H1 (cell line): Measurements from ENCODE around the gene CDH1. TPM values are rescaled to one million over a fixed set of nuclear protein-coding genes. Genes with fewer than 3 reads are reported as not detected.

Experiments used
- CTCF ChIA-PET: fragments of 300-600 bp; sonication (Branson Sonifier 250); formaldehyde crosslinking; loops from one replicate; lab custom pipeline; 2021; ENCODE audit not compliant: partially characterized antibody; lab: Charles Lee
- POLR2A ChIA-PET: fragments of 300-600 bp; sonication (Branson Sonifier 250); formaldehyde crosslinking; loops from one replicate; lab custom pipeline; 2021; ENCODE audit warnings: inconsistent platforms; ENCODE audit not compliant: partially characterized antibody; lab: Charles Lee
- DNase-seq, 2 experiments: peaks; one replicate each; pipeline versions ENCODE4 v3.0.0 to v3.0.0-alpha.2; 2010 to 2022; ENCODE audit warnings: low spot score in 2 of 2, low read depth in 1 of 2, mixed read lengths in 1 of 2
- FAIRE-seq: peaks from 2 replicates; lab custom pipeline; 2011; peaks lifted over from hg19 to GRCh38; lab: Jason Lieb, UNC
- H2AFZ ChIP-seq: 2 replicates; pipeline ENCODE4 v1.8.1; 2012; ENCODE audit warnings: low read length, inconsistent platforms
- H2AK5ac ChIP-seq: 2 replicates; pipeline ENCODE4 v1.6.1; 2013; ENCODE audit warnings: low read depth, low read length
- H2BK120ac ChIP-seq: replicated peaks from 2 replicates; pipeline ENCODE3; 2013; ENCODE audit warnings: low read depth, low read length, inconsistent platforms
- H2BK12ac ChIP-seq: 2 replicates; pipeline ENCODE4 v1.6.1; 2013; ENCODE audit warnings: low read depth, low read length
- H2BK15ac ChIP-seq: 2 replicates; pipeline ENCODE4 v1.6.1; 2013; ENCODE audit warnings: low read length
- H2BK20ac ChIP-seq: 2 replicates; pipeline ENCODE4 v1.6.1; 2013; ENCODE audit warnings: low read length
- H2BK5ac ChIP-seq: 2 replicates; pipeline ENCODE4 v1.6.1; 2013; ENCODE audit warnings: low read depth, low read length
- H3K14ac ChIP-seq: 2 replicates; pipeline ENCODE4 v1.6.1; 2013; ENCODE audit warnings: inconsistent platforms; ENCODE audit not compliant: insufficient read length
- H3K18ac ChIP-seq: 2 replicates; pipeline ENCODE4 v1.6.1; 2013; ENCODE audit warnings: low read length; ENCODE audit errors: extremely low read depth
- H3K23ac ChIP-seq: 2 replicates; pipeline ENCODE4 v1.6.1; 2013; ENCODE audit warnings: inconsistent platforms; ENCODE audit not compliant: insufficient read length
- H3K23me2 ChIP-seq: 2 replicates; pipeline ENCODE4 v1.6.1; 2013; ENCODE audit warnings: low read depth, low read length
- H3K27ac ChIP-seq: 2 replicates; pipeline ENCODE4 v1.6.1; 2011; ENCODE audit warnings: low read depth, low read length, inconsistent platforms
- H3K27me3 ChIP-seq, 4 experiments: replicated peaks in 1 of 4; 1 replicate in 1 of 4; 2 replicates in 3 of 4; pipeline versions ENCODE4 v1.6.1 to v1.8.1; 2011 to 2013; ENCODE audit warnings: low read length in 3 of 4, mild to moderate bottlenecking in 3 of 4, inconsistent platforms in 2 of 4, mixed read lengths in 2 of 4, moderate library complexity in 1 of 4; ENCODE audit not compliant: control insufficient read depth in 3 of 4, insufficient read depth in 3 of 4; ENCODE audit errors: extremely low read depth in 1 of 4
- H3K36me3 ChIP-seq, 4 experiments: 2 replicates each; pipeline versions ENCODE4 v1.6.1 to v1.8.1; 2011 to 2013; ENCODE audit warnings: mild to moderate bottlenecking in 4 of 4, low read length in 3 of 4, moderate library complexity in 2 of 4, control low read depth in 1 of 4, inconsistent platforms in 1 of 4; ENCODE audit not compliant: insufficient read depth in 4 of 4, control insufficient read depth in 2 of 4
- H3K4ac ChIP-seq: replicated peaks from 2 replicates; pipeline ENCODE3; 2013; ENCODE audit warnings: low read length, low read depth, mixed read lengths, inconsistent platforms; ENCODE audit not compliant: insufficient read length
- H3K4me1 ChIP-seq, 4 experiments: replicated peaks in 1 of 4; 1 replicate in 1 of 4; 2 replicates in 3 of 4; pipeline versions ENCODE4 v1.6.1 to v1.8.1; 2011 to 2013; ENCODE audit warnings: low read length in 3 of 4, inconsistent platforms in 2 of 4, mixed read lengths in 1 of 4; ENCODE audit not compliant: insufficient read depth in 4 of 4, control insufficient read depth in 3 of 4
- H3K4me2 ChIP-seq, 2 experiments: 2 replicates each; pipeline versions ENCODE4 v1.6.1 to v1.8.1; 2011 to 2013; ENCODE audit warnings: low read depth in 2 of 2, low read length in 2 of 2, control low read depth in 1 of 2, inconsistent platforms in 1 of 2, mild to moderate bottlenecking in 1 of 2; ENCODE audit not compliant: insufficient read depth in 1 of 2
- H3K4me3 ChIP-seq, 4 experiments: fragments of 200-600, 300-600 bp in 1 of 4; sonication (generic), shearing (Covaris generic), sonication (Bioruptor Twin) in 1 of 4; 2 replicates each; pipeline versions ENCODE4 v1.5.1 to v1.8.1; 2011 to 2016; ENCODE audit warnings: low read length in 4 of 4, low read depth in 3 of 4, control low read depth in 2 of 4, inconsistent platforms in 2 of 4, mild to moderate bottlenecking in 2 of 4, mixed read lengths in 1 of 4, moderate library complexity in 1 of 4; ENCODE audit not compliant: insufficient read depth in 2 of 4; ENCODE audit errors: extremely low read depth in 1 of 4
- H3K56ac ChIP-seq: replicated peaks from 2 replicates; pipeline ENCODE3; 2013; ENCODE audit warnings: low read depth, mild to moderate bottlenecking, mixed read lengths, low read length, inconsistent platforms; ENCODE audit not compliant: insufficient read length
- H3K79me1 ChIP-seq: 2 replicates; pipeline ENCODE4 v1.6.1; 2013; ENCODE audit warnings: low read depth, low read length, control low read depth
- H3K79me2 ChIP-seq, 2 experiments: 2 replicates each; pipeline versions ENCODE4 v1.6.1 to v1.8.1; 2012 to 2013; ENCODE audit warnings: low read length in 2 of 2, mild to moderate bottlenecking in 2 of 2, inconsistent platforms in 1 of 2; ENCODE audit not compliant: insufficient read depth in 2 of 2, control insufficient read depth in 1 of 2
- H3K9ac ChIP-seq, 4 experiments: replicated peaks in 1 of 4; 1 replicate in 1 of 4; 2 replicates in 3 of 4; pipeline versions ENCODE4 v1.6.1 to v1.8.1; 2011 to 2013; ENCODE audit warnings: low read depth in 3 of 4, low read length in 3 of 4, control low read depth in 2 of 4, mild to moderate bottlenecking in 2 of 4, moderate library complexity in 2 of 4, inconsistent platforms in 1 of 4; ENCODE audit errors: extremely low read depth in 1 of 4
- H3K9me3 ChIP-seq, 2 experiments: 2 replicates each; pipeline versions ENCODE4 v1.6.1 to v1.8.1; 2012 to 2013; ENCODE audit warnings: mild to moderate bottlenecking in 2 of 2, moderate library complexity in 2 of 2, control low read depth in 1 of 2, inconsistent platforms in 1 of 2, low read depth in 1 of 2, low read length in 1 of 2, mixed read lengths in 1 of 2; ENCODE audit not compliant: insufficient read depth in 2 of 2
- H4K20me1 ChIP-seq, 2 experiments: replicated peaks in 1 of 2; 2 replicates each; pipeline versions ENCODE3 to v1.8.1; 2011 to 2013; ENCODE audit warnings: inconsistent platforms in 2 of 2, low read length in 2 of 2, mild to moderate bottlenecking in 1 of 2; ENCODE audit not compliant: insufficient read depth in 2 of 2, control insufficient read depth in 1 of 2
- H4K5ac ChIP-seq: 2 replicates; pipeline ENCODE4 v1.6.1; 2013; ENCODE audit warnings: low read length, low read depth, mixed read lengths, inconsistent platforms; ENCODE audit not compliant: insufficient read length
- H4K8ac ChIP-seq: 2 replicates; pipeline ENCODE4 v1.8.0; 2013; ENCODE audit warnings: mild to moderate bottlenecking, moderate library complexity, low read length, inconsistent platforms; ENCODE audit not compliant: insufficient read depth; ENCODE audit errors: extremely low read depth
- H4K91ac ChIP-seq: replicated peaks from 2 replicates; pipeline ENCODE3; 2013; ENCODE audit warnings: low read length, mixed read lengths, inconsistent platforms; ENCODE audit not compliant: insufficient read length
- BRCA1 ChIP-seq: IDR thresholded peaks from 2 replicates; pipeline ENCODE4 v1.6.1; 2012; ENCODE audit warnings: low read depth, low read length, improper control_type of control experiment
- CEBPB ChIP-seq: IDR thresholded peaks from 2 replicates; pipeline ENCODE4 v1.6.1; 2012; ENCODE audit warnings: low read depth, low read length
- CTBP2 ChIP-seq: IDR thresholded peaks from 2 replicates; pipeline ENCODE4 v1.7.0; 2011; ENCODE audit warnings: borderline replicate concordance, mild to moderate bottlenecking, moderate library complexity, mixed read lengths, low read length; ENCODE audit not compliant: insufficient read depth, insufficient read length
- EGR1 ChIP-seq: IDR thresholded peaks from 2 replicates; pipeline ENCODE4 v1.6.1; 2011; ENCODE audit warnings: low read depth, low read length, borderline replicate concordance
- GABPA ChIP-seq: IDR thresholded peaks from 2 replicates; pipeline ENCODE4 v1.6.1; 2011; ENCODE audit warnings: mild to moderate bottlenecking, low read length, moderate library complexity, borderline replicate concordance; ENCODE audit not compliant: insufficient read depth
- JUND ChIP-seq: IDR thresholded peaks from 2 replicates; pipeline ENCODE4 v1.6.1; 2011; ENCODE audit warnings: mild to moderate bottlenecking, improper control_type of control experiment, low read length
- PHF8 ChIP-seq: fragments of 200-600 bp; sonication (generic); conservative IDR thresholded peaks from 2 replicates; pipeline ENCODE4 v1.7.1; 2012; ENCODE audit warnings: low read depth, mild to moderate bottlenecking, inconsistent platforms, low read length, moderate library complexity
- SRF ChIP-seq: IDR thresholded peaks from 2 replicates; pipeline ENCODE4 v1.6.1; 2011; ENCODE audit warnings: mild to moderate bottlenecking, low read depth, low read length, moderate library complexity
- WGBS, 2 experiments: shearing (Covaris generic) in 1 of 2; methylation state at CpG; one replicate each; pipeline versions ENCODE4 v1.1.6 to v1.1.7; 2013 to 2015; ENCODE audit warnings: low lambda C conversion rate in 2 of 2, mixed read lengths in 2 of 2, inconsistent platforms in 1 of 2, low coverage in 1 of 2, missing lambda C conversion rate in 1 of 2; ENCODE audit not compliant: insufficient replicate concordance in 2 of 2, insufficient coverage in 1 of 2, insufficient read length in 1 of 2; ENCODE audit errors: extremely low coverage in 1 of 2, missing lambda C conversion rate in 1 of 2; 5-methylcytosine and 5-hydroxymethylcytosine counted together
- polyA plus RNA-seq, 7 experiments: library from polyadenylated mRNA; depleted of rRNA in 3 of 7; stranded (reverse) in 5 of 7; unstranded in 2 of 7; fragments of >200 nt in 5 of 7; fragments of 200-250 nt in 2 of 7; gene quantifications; 1 replicate in 5 of 7; 2 replicates in 1 of 7; 4 replicates in 1 of 7; pipeline versions ENCODE4 v1.2.1 to v1.2.3, GENCODE V29; 2011 to 2013; ENCODE audit warnings: missing spikeins in 2 of 7, mixed read lengths in 2 of 7
- total RNA-seq: library from RNA; stranded (reverse); fragmentation: NEBNext Ultra II Directional; extraction: Animal tissue kit (Norgen Biotek cat#: 25700); gene quantifications from 2 replicates; pipeline ENCODE4 v1.2.1, GENCODE V29; 2021
- TF ChIP-seq, protein P1 (sequence below), 3 experiments: IDR thresholded peaks; 1 replicate in 2 of 3; 2 replicates in 1 of 3; pipeline versions ENCODE4 v1.5.1 to v1.6.1; 2011; ENCODE audit warnings: low read length in 3 of 3, mild to moderate bottlenecking in 3 of 3, inconsistent platforms in 2 of 3, low read depth in 1 of 3, moderate library complexity in 1 of 3; ENCODE audit not compliant: insufficient read depth in 1 of 3; ENCODE audit errors: control extremely low read depth in 1 of 3
- TF ChIP-seq, protein P2 (sequence below): IDR thresholded peaks from 2 replicates; pipeline ENCODE4 v1.6.1; 2012; ENCODE audit warnings: inconsistent platforms

Gene CDH1
- total and polyA plus RNA-seq, 2 of the 8 experiments (the other 6 are each of a cell fraction or from before 2014, with no cell fraction given): 133 to 265 TPM

DNA sequence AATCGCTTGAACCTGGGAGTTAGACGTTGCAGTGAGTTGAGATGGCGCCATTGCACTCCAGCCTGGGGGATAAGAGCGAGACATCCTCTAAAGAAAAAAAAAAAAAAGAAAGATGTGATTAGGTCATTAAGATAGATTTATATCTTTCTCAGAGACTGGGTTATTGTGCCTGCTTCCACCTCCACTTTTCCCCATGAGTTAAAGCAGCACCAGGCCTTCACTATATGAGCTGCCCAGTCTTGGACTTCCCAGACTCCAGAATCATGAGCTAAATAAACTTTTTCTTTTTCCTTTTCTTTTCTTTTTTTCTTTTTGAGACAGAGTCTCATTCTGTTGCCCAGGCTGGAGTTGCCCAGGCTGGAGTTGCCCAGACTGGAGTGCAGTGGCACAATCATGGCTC lies 19.4 kb upstream of the CDH1 start:
- H2AK5ac ChIP-seq: no peak overlapping the region
- no peak overlapping the region for H2AFZ ChIP-seq
- no peak overlapping the region for H3K4ac ChIP-seq
- no peak overlapping the region for H2BK20ac ChIP-seq
- CTCF ChIA-PET: interaction anchor here (0.7 to 1.3 kb wide), 5 partner anchors 9 to 34 kb away, joined by 3 to 4 read pairs (median 3); partner anchors contain the start of gene CDH1
- TF ChIP-seq, protein P1, sequence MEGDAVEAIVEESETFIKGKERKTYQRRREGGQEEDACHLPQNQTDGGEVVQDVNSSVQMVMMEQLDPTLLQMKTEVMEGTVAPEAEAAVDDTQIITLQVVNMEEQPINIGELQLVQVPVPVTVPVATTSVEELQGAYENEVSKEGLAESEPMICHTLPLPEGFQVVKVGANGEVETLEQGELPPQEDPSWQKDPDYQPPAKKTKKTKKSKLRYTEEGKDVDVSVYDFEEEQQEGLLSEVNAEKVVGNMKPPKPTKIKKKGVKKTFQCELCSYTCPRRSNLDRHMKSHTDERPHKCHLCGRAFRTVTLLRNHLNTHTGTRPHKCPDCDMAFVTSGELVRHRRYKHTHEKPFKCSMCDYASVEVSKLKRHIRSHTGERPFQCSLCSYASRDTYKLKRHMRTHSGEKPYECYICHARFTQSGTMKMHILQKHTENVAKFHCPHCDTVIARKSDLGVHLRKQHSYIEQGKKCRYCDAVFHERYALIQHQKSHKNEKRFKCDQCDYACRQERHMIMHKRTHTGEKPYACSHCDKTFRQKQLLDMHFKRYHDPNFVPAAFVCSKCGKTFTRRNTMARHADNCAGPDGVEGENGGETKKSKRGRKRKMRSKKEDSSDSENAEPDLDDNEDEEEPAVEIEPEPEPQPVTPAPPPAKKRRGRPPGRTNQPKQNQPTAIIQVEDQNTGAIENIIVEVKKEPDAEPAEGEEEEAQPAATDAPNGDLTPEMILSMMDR (IDR thresholded peaks at IDR 0.05; ENCODE audit: control extremely low read depth in 1 of 3, insufficient read depth in 1 of 3, low read depth in 1 of 3, low read length in 3 of 3): no peak
- no peak for TF ChIP-seq GABPA
- no peak for TF ChIP-seq JUND
- no peak for TF ChIP-seq CEBPB
- TF ChIP-seq PHF8: no peak
- no peak for TF ChIP-seq BRCA1
- TF ChIP-seq SRF: no peak
- TF ChIP-seq, protein P2, sequence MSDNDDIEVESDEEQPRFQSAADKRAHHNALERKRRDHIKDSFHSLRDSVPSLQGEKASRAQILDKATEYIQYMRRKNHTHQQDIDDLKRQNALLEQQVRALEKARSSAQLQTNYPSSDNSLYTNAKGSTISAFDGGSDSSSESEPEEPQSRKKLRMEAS: no peak
- TF ChIP-seq EGR1: no peak
- no peak for TF ChIP-seq CTBP2
- H3K23me2 ChIP-seq: no peaks in the 10 kb centered on the region
- no peak overlapping the region for H3K23ac ChIP-seq
- H3K36me3 ChIP-seq: no peaks in the 10 kb centered on the region
- no peak overlapping the region for H3K4me2 ChIP-seq
- no peaks in the 10 kb centered on the region for H3K27me3 ChIP-seq
- POLR2A ChIA-PET: interaction anchor here (1.6 kb wide), 1 partner anchor 15 kb away, joined by 3 read pairs; no protein-coding TSS in a partner anchor
- no peak overlapping the region for H4K5ac ChIP-seq
- no peak overlapping the region for H3K27ac ChIP-seq
- no peak overlapping the region for H3K9ac ChIP-seq
- H2BK12ac ChIP-seq: no peak overlapping the region
- no peak overlapping the region for H2BK5ac ChIP-seq
- no peak overlapping the region for H3K56ac ChIP-seq
- no peaks in the 10 kb centered on the region for H3K79me1 ChIP-seq
- no peak overlapping the region for H4K91ac ChIP-seq
- H4K8ac ChIP-seq: no peak overlapping the region
- H3K79me2 ChIP-seq: no peaks in the 10 kb centered on the region
- H3K4me1 ChIP-seq: peaks cover 0 to 4% (median under 1%) of the 10 kb centered on the region in 4 experiments; a peak in 1 of 7 replicates
- no CpG with 5 or more reads among the region's 4 CpGs for WGBS, 2 experiments
- H3K4me3 ChIP-seq: no peak overlapping the region
- no peaks in the 10 kb centered on the region for H3K9me3 ChIP-seq
- no peak overlapping the region for H3K18ac ChIP-seq
- H3K14ac ChIP-seq: no peak overlapping the region
- H4K20me1 ChIP-seq: no peaks in the 10 kb centered on the region
- H2BK15ac ChIP-seq: no peak overlapping the region
- no peak overlapping the region for H2BK120ac ChIP-seq
- FAIRE-seq (no peak), DNase-seq (no peak)
